ENCODE measurements around the gene THBS3. TPM values are rescaled to one million over a fixed set of nuclear protein-coding genes. Genes with fewer than 3 reads are reported as not detected.
A peak's percentile ranks its signal among the peaks of the same experiment; 100 is the strongest.

The THBS3 gene
- total RNA-seq, 2 experiments from 2014 or later, result 13.4 to 15.0 TPM

GRCh38 chr1:155177192-155177917 lies 30.3 kb downstream of the THBS3 start:
- Mint-ChIP-seq H3K36me3 (ENCODE audit: low read depth) (peaks cover 45% of the 10 kb centered on the region), H3K9me3 (ENCODE audit: insufficient read depth) (no peaks in the 10 kb centered on the region), H3K27me3 (ENCODE audit: low read depth) (no peaks in the 10 kb centered on the region), H3K27ac (no peak overlapping the region), H3K4me3 (no peak overlapping the region), H3K4me1 (ENCODE audit: low read depth) (peaks cover 40% of the 10 kb centered on the region)
- no peak for DNase-seq
- no peak for ATAC-seq
- ChIA-PET POLR2A (interaction anchor here (0.5 to 7.0 kb wide), 5 partner anchors 16 to 1046 kb away, joined by 3 to 68 read pairs (median 4); partner anchors contain the start of gene MTX1), CTCF (interaction anchor here (0.8 to 7.6 kb wide), 16 partner anchors 10 to 92 kb away, joined by 3 to 161 read pairs (median 4); partner anchors contain the start of genes MTX1 and THBS3)

- H3K36me3 Mint-ChIP-seq (ENCODE audit: low read depth), result peaks cover 44% of the 10 kb centered on the region
- H3K9me3 Mint-ChIP-seq (ENCODE audit: insufficient read depth), result no peaks in the 10 kb centered on the region
- peak; percentile 92 for DNase-seq
- peaks cover 46% of the 10 kb centered on the region for H3K4me1 Mint-ChIP-seq (ENCODE audit: low read depth)
- no peaks in the 10 kb centered on the region for H3K27me3 Mint-ChIP-seq (ENCODE audit: low read depth)
- peak; percentile 38 for ATAC-seq
- peak overlapping the region; percentile 33 for H3K27ac Mint-ChIP-seq
- peak overlapping the region; percentile 4 for H3K4me3 Mint-ChIP-seq
- CTCF ChIA-PET, result interaction anchor here (0.8 to 7.6 kb wide), 12 partner anchors 17 to 81 kb away, joined by 3 to 161 read pairs (median 6); partner anchors contain the start of genes MTX1 and THBS3
- POLR2A ChIA-PET, result interaction anchor here (0.7 to 7.0 kb wide), 5 partner anchors 17 to 92 kb away, joined by 3 to 68 read pairs (median 4); partner anchors contain the start of gene MTX1
Observed at GRCh38 chr1:155176544-155177071, 31.1 kb downstream of the THBS3 start.

- Mint-ChIP-seq H3K4me1 (ENCODE audit: low read depth) (peaks cover 51% of the 10 kb centered on the region), H3K36me3 (ENCODE audit: low read depth) (peaks cover 40% of the 10 kb centered on the region), H3K4me3 (peak overlapping the region; percentile 96), H3K27ac (peak overlapping the region; percentile 43), H3K27me3 (ENCODE audit: low read depth) (no peaks in the 10 kb centered on the region), H3K9me3 (ENCODE audit: insufficient read depth) (no peaks in the 10 kb centered on the region)
- CTCF ChIA-PET, result interaction anchor here (0.6 to 7.6 kb wide), 12 partner anchors 18 to 148 kb away, joined by 3 to 161 read pairs (median 7); partner anchors contain the start of genes ADAM15, MTX1, SLC50A1 and THBS3
- peak; percentile 48 for DNase-seq
- POLR2A ChIA-PET, result interaction anchor here (0.6 to 7.0 kb wide), 3 partner anchors 17 to 91 kb away, joined by 3 to 68 read pairs (median 3); no protein-coding TSS in a partner anchor
- ATAC-seq, result no peak
Observed at GRCh38 chr1:155175927-155176371, 31.7 kb downstream of the THBS3 start.

- Mint-ChIP-seq H3K4me1 (ENCODE audit: low read depth) (peaks cover 51% of the 10 kb centered on the region), H3K9me3 (ENCODE audit: insufficient read depth) (no peaks in the 10 kb centered on the region), H3K4me3 (peak overlapping the region; percentile 96), H3K27ac (peak overlapping the region; percentile 98), H3K36me3 (ENCODE audit: low read depth) (peaks cover 41% of the 10 kb centered on the region), H3K27me3 (ENCODE audit: low read depth) (no peaks in the 10 kb centered on the region)
- no peak for DNase-seq
- ChIA-PET POLR2A (interaction anchor here (0.6 to 7.0 kb wide), 4 partner anchors 18 to 90 kb away, joined by 3 to 68 read pairs (median 4); no protein-coding TSS in a partner anchor), CTCF (interaction anchor here (0.6 to 9.9 kb wide), 17 partner anchors 9 to 148 kb away, joined by 3 to 161 read pairs (median 5); partner anchors contain the start of genes ADAM15, MTX1, SLC50A1 and THBS3)
- no peak for ATAC-seq
Observed at GRCh38 chr1:155175281-155175926, 32.3 kb downstream of the THBS3 start.

- DNase-seq (peak; percentile 74), ATAC-seq (no peak)
- H3K9me3 Mint-ChIP-seq (ENCODE audit: insufficient read depth), result no peaks in the 10 kb centered on the region
- H3K36me3 Mint-ChIP-seq (ENCODE audit: low read depth), result peaks cover 41% of the 10 kb centered on the region
- CTCF ChIA-PET, result interaction anchor here (0.6 to 9.9 kb wide), 22 partner anchors 9 to 219 kb away, joined by 3 to 161 read pairs (median 5); partner anchors contain the start of genes ADAM15, MTX1, PBXIP1 and SLC50A1
- H3K4me3 Mint-ChIP-seq, result peak overlapping the region; percentile 96
- peaks cover 51% of the 10 kb centered on the region for H3K4me1 Mint-ChIP-seq (ENCODE audit: low read depth)
- POLR2A ChIA-PET, result interaction anchor here (0.6 to 7.0 kb wide), 6 partner anchors 19 to 52 kb away, joined by 3 to 68 read pairs (median 4); partner anchors contain the start of genes MTX1 and THBS3
- H3K27me3 Mint-ChIP-seq (ENCODE audit: low read depth), result no peaks in the 10 kb centered on the region
- peak overlapping the region; percentile 98 for H3K27ac Mint-ChIP-seq
Observed at GRCh38 chr1:155174324-155175280, 33.1 kb downstream of the THBS3 start.

- Mint-ChIP-seq H3K27me3 (ENCODE audit: low read depth) (no peaks in the 10 kb centered on the region), H3K9me3 (ENCODE audit: insufficient read depth) (no peaks in the 10 kb centered on the region), H3K4me1 (ENCODE audit: low read depth) (peaks cover 51% of the 10 kb centered on the region), H3K36me3 (ENCODE audit: low read depth) (peaks cover 39% of the 10 kb centered on the region), H3K4me3 (peak within 1 kb of the TSS; percentile 96), H3K27ac (peak within 1 kb of the TSS; percentile 98)
- peak; percentile 39 for ATAC-seq
- CTCF ChIA-PET, result interaction anchor here (0.7 to 9.9 kb wide), 53 partner anchors 9 to 788 kb away, joined by 3 to 161 read pairs (median 4); partner anchors contain the start of genes DPM3, EFNA1, EFNA3 and EFNA4
- peak; percentile 82 for DNase-seq
- POLR2A ChIA-PET, result interaction anchor here (0.6 to 7.0 kb wide), 9 partner anchors 20 to 390 kb away, joined by 3 to 68 read pairs (median 4); partner anchors contain the start of genes MTX1 and RUSC1
Observed at GRCh38 chr1:155173478-155174323, 34.0 kb downstream of the THBS3 start, which contains the start of gene TRIM46. Gene TRIM46 (plus strand): TSS chr1:155173849. CDS start chr1:155173967, 118 bp downstream.

- peak within 1 kb of the TSS; percentile 96 for H3K4me3 Mint-ChIP-seq
- H3K36me3 Mint-ChIP-seq (ENCODE audit: low read depth), result peaks cover 36% of the 10 kb centered on the region
- ATAC-seq (peak; percentile 84), DNase-seq (peak; percentile 97)
- ChIA-PET POLR2A (interaction anchor here (0.6 to 7.0 kb wide), 12 partner anchors 10 to 391 kb away, joined by 3 to 68 read pairs (median 3); partner anchors contain the start of gene RUSC1), CTCF (interaction anchor here (0.6 to 9.9 kb wide), 67 partner anchors 8 to 787 kb away, joined by 3 to 161 read pairs (median 4); partner anchors contain the start of genes ADAM15, DPM3, EFNA1 and EFNA3)
- no peaks in the 10 kb centered on the region for H3K27me3 Mint-ChIP-seq (ENCODE audit: low read depth)
- peaks cover 52% of the 10 kb centered on the region for H3K4me1 Mint-ChIP-seq (ENCODE audit: low read depth)
- no peaks in the 10 kb centered on the region for H3K9me3 Mint-ChIP-seq (ENCODE audit: insufficient read depth)
- H3K27ac Mint-ChIP-seq, result peak within 1 kb of the TSS; percentile 98
Observed at GRCh38 chr1:155172732-155173477, 34.8 kb downstream of the THBS3 start, which contains the start of gene KRTCAP2. Gene KRTCAP2 (minus strand): TSS chr1:155173304. CDS start chr1:155173224, 80 bp downstream.

GRCh38 chr1:155171836-155172731 lies 35.6 kb downstream of the THBS3 start:
- ATAC-seq (peak; percentile 40), DNase-seq (no peak)
- POLR2A ChIA-PET, result interaction anchor here (0.6 to 7.0 kb wide), 10 partner anchors 9 to 391 kb away, joined by 3 to 68 read pairs (median 3); no protein-coding TSS in a partner anchor
- peaks cover 31% of the 10 kb centered on the region for H3K36me3 Mint-ChIP-seq (ENCODE audit: low read depth)
- H3K27ac Mint-ChIP-seq, result peak overlapping the region; percentile 98
- H3K9me3 Mint-ChIP-seq (ENCODE audit: insufficient read depth), result no peaks in the 10 kb centered on the region
- peak overlapping the region; percentile 96 for H3K4me3 Mint-ChIP-seq
- CTCF ChIA-PET, result interaction anchor here (0.7 to 9.9 kb wide), 44 partner anchors 8 to 786 kb away, joined by 3 to 161 read pairs (median 4); partner anchors contain the start of genes EFNA1, EFNA4, SLC50A1 and THBS3
- H3K4me1 Mint-ChIP-seq (ENCODE audit: low read depth), result peaks cover 57% of the 10 kb centered on the region
- no peaks in the 10 kb centered on the region for H3K27me3 Mint-ChIP-seq (ENCODE audit: low read depth)
